DOHH2 (cell line): ENCODE measurements around the gene PASD1.

Experiments
- CTCF ChIP-seq: fragments of 200-600 bp; sonication (generic); IDR thresholded peaks from one replicate; pipeline ENCODE4 v1.5.1; 2014; ENCODE audit warnings: antibody characterized with exemption, mild to moderate bottlenecking, low read depth, low read length; ENCODE audit not compliant: poor library complexity, severe bottlenecking
- EZH2phosphoT487 ChIP-seq: fragments of 200-600 bp; sonication (generic); IDR thresholded peaks from 2 replicates; pipeline ENCODE4 v1.6.1; 2017; ENCODE audit warnings: borderline replicate concordance, mild to moderate bottlenecking, antibody characterized with exemption, low read length, moderate library complexity, mixed read lengths

- TF ChIP-seq CTCF, result no peak
- TF ChIP-seq EZH2phosphoT487, result no peak
Measured at GRCh38 chrX:151702741-151703340, 139.4 kb downstream of the PASD1 start.
